ENCODE measurements around the gene FAR2. TPM values are rescaled to one million over a fixed set of nuclear protein-coding genes. Genes with fewer than 3 reads are reported as not detected.

FAR2 gene
- polyA plus RNA-seq, 1 donor (not counting 4 experiments of a cell fraction or from before 2014, with no cell fraction given) = 9.2 TPM

GRCh38 chr12:29116414-29116813, 32.7 kb upstream of the FAR2 start:
- dilution Hi-C loops (cut with MboI; ENCODE audit: extremely low pct_ligation_motif_present, low sequenced_read_pairs) = no loop called here
- no peaks in the 10 kb centered on the region for H3K9me1 ChIP-seq (ENCODE audit: control insufficient read depth, extremely low read depth, insufficient read depth, low read length)
- no peak overlapping the region for H2AFZ ChIP-seq (ENCODE audit: control insufficient read depth, low read length)
- DNase-seq (ENCODE audit: low read depth, low spot score) (no peak), FAIRE-seq (no peak)
- H3K27me3 ChIP-seq (ENCODE audit: control insufficient read depth, extremely low read depth, insufficient read depth, low read length) = no peaks in the 10 kb centered on the region
- TF ChIP-seq CTCF (optimal IDR thresholded peaks at IDR 0.05 in 1 of 3, IDR thresholded peaks at IDR 0.05 in 1 of 3, conservative IDR thresholded peaks at IDR 0.05 in 1 of 3; ENCODE audit: extremely low read depth in 1 of 3, insufficient read depth in 2 of 3, low read length in 3 of 3) = no peak
- TF ChIP-seq EZH2 (IDR thresholded peaks at IDR 0.05; ENCODE audit: low read length) = no peak
- no peaks in the 10 kb centered on the region for H3K36me3 ChIP-seq (ENCODE audit: control insufficient read depth in 2 of 2, extremely low read depth in 1 of 2, insufficient read depth in 2 of 2, low read length in 2 of 2)
- no peak overlapping the region for H3K4me2 ChIP-seq (ENCODE audit: control insufficient read depth, extremely low read depth, insufficient read depth, low read depth, low read length)
- no peaks in the 10 kb centered on the region for H4K20me1 ChIP-seq (ENCODE audit: control insufficient read depth, extremely low read depth, insufficient read depth, low read length)
- no peak overlapping the region for H3K9ac ChIP-seq (ENCODE audit: control insufficient read depth, extremely low read depth, insufficient read depth, low read length)
- H3K4me1 ChIP-seq (ENCODE audit: control insufficient read depth, extremely low read depth, insufficient read depth, low read length) = peaks cover 18% of the 10 kb centered on the region
- H3K27ac ChIP-seq (ENCODE audit: control insufficient read depth, insufficient read depth, low read length) = no peak overlapping the region
- no peak overlapping the region for H3K4me3 ChIP-seq (ENCODE audit: control insufficient read depth in 2 of 3, extremely low read depth in 1 of 3, insufficient read depth in 2 of 3, low read depth in 1 of 3, low read length in 3 of 3)
- no peaks in the 10 kb centered on the region for H3K9me3 ChIP-seq (ENCODE audit: control insufficient read depth, low read depth, low read length)
- H3K79me2 ChIP-seq (ENCODE audit: control insufficient read depth, insufficient read depth, low read length) = no peaks in the 10 kb centered on the region

GRCh38 chr12:29131539-29131938, 17.5 kb upstream of the FAR2 start:
- H4K20me1 ChIP-seq (ENCODE audit: control insufficient read depth, extremely low read depth, insufficient read depth, low read length) = no peaks in the 10 kb centered on the region
- no peak overlapping the region for H3K9ac ChIP-seq (ENCODE audit: control insufficient read depth, extremely low read depth, insufficient read depth, low read length)
- H3K36me3 ChIP-seq (ENCODE audit: control insufficient read depth in 2 of 2, extremely low read depth in 1 of 2, insufficient read depth in 2 of 2, low read length in 2 of 2) = no peaks in the 10 kb centered on the region
- peaks cover 2% of the 10 kb centered on the region for H3K9me3 ChIP-seq (ENCODE audit: control insufficient read depth, low read depth, low read length)
- DNase-seq (ENCODE audit: low read depth, low spot score) (no peak), FAIRE-seq (no peak)
- no peak overlapping the region for H3K27ac ChIP-seq (ENCODE audit: control insufficient read depth, insufficient read depth, low read length)
- no peak overlapping the region for H3K4me2 ChIP-seq (ENCODE audit: control insufficient read depth, extremely low read depth, insufficient read depth, low read depth, low read length)
- H3K4me3 ChIP-seq (ENCODE audit: control insufficient read depth in 2 of 3, extremely low read depth in 1 of 3, insufficient read depth in 2 of 3, low read depth in 1 of 3, low read length in 3 of 3) = no peak overlapping the region
- no peak overlapping the region for H2AFZ ChIP-seq (ENCODE audit: control insufficient read depth, low read length)
- peaks cover 3% of the 10 kb centered on the region for H3K4me1 ChIP-seq (ENCODE audit: control insufficient read depth, extremely low read depth, insufficient read depth, low read length)
- TF ChIP-seq EZH2 (IDR thresholded peaks at IDR 0.05; ENCODE audit: low read length) (no peak), CTCF (optimal IDR thresholded peaks at IDR 0.05 in 1 of 3, IDR thresholded peaks at IDR 0.05 in 1 of 3, conservative IDR thresholded peaks at IDR 0.05 in 1 of 3; ENCODE audit: extremely low read depth in 1 of 3, insufficient read depth in 2 of 3, low read length in 3 of 3) (no peak)
- no peaks in the 10 kb centered on the region for H3K79me2 ChIP-seq (ENCODE audit: control insufficient read depth, insufficient read depth, low read length)
- peaks cover 5% of the 10 kb centered on the region for H3K27me3 ChIP-seq (ENCODE audit: control insufficient read depth, extremely low read depth, insufficient read depth, low read length)
- dilution Hi-C loops (cut with MboI; ENCODE audit: extremely low pct_ligation_motif_present, low sequenced_read_pairs) = no loop called here
- H3K9me1 ChIP-seq (ENCODE audit: control insufficient read depth, extremely low read depth, insufficient read depth, low read length) = no peaks in the 10 kb centered on the region

All from keratinocyte (primary cell).